KOPT-K1 (cell line): ENCODE measurements around the gene BTG4.

Experiments
- H3K27ac ChIP-seq: fragments of 200-600 bp; sonication (generic); 2 replicates; pipeline ENCODE4 v1.5.1; 2016; ENCODE audit warnings: antibody characterized with exemption, mild to moderate bottlenecking, low read depth, low read length; ENCODE audit not compliant: poor library complexity, severe bottlenecking
- H3K36me3 ChIP-seq: fragments of 200-600 bp; sonication (generic); 2 replicates; pipeline ENCODE4 v1.5.1; 2017; ENCODE audit warnings: antibody characterized with exemption, mild to moderate bottlenecking, low read length, moderate library complexity; ENCODE audit not compliant: insufficient read depth
- H3K9me3 ChIP-seq: fragments of 200-600 bp; sonication (generic); 2 replicates; pipeline ENCODE4 v1.5.1; 2017; ENCODE audit warnings: antibody characterized with exemption, low read length, mild to moderate bottlenecking; ENCODE audit not compliant: insufficient read depth, poor library complexity, severe bottlenecking

Gene BTG4

DNA sequence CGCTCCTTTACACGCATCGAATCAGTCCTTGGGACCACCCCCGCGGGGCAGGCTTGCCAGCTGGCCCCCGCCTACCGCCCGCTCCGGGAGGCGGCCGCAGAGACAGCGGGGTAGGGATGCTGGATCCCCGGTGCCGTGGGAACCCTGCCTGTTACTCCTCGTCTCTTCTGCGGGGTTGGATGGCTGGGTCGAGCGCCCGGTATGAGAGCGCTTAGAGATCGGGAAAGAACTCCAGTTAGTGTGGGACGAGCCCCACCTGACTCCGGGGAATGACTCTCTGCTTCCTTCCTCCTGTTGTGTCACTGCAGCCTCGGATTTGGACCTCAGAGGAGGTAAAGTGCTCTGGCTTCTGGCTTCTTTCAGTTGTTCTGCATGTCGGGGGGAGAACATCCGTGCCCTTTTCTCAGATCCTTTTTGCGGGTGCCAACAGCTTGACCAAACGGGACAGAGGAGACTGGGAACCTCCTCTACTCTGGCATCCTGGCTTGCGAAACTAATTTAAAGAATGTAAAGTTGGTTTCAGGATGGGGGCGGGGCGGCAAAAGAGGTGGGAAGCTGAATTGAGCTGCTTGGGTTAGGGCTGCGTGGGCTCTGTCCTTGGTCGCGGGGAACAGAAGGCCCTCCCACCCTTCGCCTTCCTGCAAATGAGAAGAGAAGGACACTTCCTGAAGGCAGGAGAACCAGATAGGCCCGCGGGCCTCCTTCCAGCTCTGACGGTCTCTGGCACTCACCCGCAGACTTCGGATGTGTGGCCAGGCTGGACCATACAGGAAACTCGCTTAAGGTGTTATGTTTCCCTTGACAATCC is 29.3 kb upstream of the BTG4 start:
- Histone ChIP-seq H3K9me3 (peaks cover 5% of the 10 kb centered on the region), H3K36me3 (no peaks in the 10 kb centered on the region), H3K27ac (no peak overlapping the region)

DNA sequence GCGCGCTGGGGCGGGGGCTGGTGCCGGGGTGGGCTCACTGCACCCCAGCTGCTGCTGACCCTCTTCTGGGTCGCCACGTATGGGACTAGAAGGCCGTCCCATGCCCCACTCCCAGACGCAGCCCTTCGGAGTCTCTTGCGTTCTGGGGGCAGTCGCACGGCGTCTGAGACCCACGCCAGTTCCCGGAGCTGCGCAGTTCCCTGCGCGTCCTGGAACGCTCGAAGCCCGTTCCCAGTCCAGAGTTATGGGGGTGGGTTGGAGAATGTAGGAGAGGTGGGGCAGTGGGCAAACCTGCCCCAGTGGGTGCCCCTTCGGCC is 28.7 kb upstream of the BTG4 start:
- no peak overlapping the region for H3K27ac ChIP-seq
- peaks cover 5% of the 10 kb centered on the region for H3K9me3 ChIP-seq
- H3K36me3 ChIP-seq: no peaks in the 10 kb centered on the region

DNA sequence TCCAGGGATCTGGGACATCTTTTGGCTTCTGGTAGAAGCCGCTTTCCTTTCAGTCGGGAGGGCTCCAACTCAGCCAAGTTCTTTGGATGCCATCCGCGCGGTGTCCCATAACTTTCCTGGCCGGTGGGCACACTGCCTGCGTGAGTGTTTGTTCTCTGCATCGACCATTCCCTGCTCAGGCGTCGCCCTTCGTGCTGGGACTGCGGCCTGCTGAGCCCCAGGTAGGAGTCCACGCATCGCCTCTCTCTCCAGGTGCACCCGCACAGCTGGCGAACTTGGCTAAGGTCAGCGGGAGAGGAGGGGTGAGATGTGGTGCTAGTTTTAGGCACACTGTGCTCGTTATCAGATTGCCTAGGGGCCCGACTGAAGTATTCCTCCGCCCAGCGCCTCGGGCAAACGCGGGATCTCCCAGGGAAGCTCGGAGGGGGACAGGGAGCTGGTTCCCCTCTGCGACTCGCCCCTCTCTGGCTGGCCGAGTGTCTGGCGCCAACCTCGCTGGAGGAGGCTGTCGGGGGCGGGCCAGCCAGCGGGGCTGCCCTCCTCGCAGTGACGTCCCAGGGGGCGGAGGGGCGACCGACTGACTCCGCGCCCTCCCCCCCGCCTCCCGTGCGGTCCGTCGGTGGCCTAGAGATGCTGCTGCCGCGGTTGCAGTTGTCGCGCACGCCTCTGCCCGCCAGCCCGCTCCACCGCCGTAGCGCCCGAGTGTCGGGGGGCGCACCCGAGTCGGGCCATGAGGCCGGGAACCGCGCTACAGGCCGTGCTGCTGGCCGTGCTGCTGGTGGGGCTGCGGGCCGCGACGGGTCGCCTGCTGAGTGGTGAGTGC is 28.1 kb upstream of the BTG4 start, which contains the start of gene LAYN:
Gene LAYN (plus strand): TSS at position 607 of the 823 bp plus-strand sequence. CDS start 124 bp downstream, at position 731.
- Histone ChIP-seq H3K36me3 (no peaks in the 10 kb centered on the region), H3K27ac (no peak within 1 kb of the TSS), H3K9me3 (peaks cover 5% of the 10 kb centered on the region)

DNA sequence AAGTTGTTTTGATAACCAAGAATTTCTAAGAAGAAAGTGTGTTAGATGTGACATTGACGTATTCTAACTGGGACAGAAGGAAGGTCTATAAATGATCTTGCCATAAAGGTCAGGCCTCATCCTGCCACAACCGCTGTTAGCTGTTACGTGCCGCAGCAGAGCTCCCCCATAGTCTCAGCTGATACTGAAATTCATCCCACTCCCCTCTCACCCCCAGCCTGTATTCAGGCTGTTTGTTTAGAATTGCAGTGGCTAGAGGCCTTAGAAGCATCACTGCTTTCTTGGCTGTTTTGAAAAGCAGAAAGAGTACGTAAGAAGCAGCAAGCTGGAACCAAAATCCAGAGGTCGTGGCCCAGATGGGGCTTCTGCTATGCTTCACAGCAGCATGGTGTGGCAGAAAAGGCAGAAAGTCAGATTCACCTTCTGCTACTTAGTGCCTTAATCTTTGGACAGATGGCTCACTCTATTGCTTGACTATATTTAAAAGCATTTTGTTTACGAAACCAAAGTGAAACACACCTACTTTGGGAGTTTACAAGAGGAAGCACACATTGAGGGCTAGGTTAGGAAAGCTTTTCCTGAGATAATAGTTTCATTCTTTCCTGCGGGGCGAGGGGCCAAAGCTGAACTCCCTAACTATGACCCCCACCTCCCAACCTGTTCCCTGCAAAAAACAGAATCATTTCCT is 27.4 kb upstream of the BTG4 start:
- H3K36me3 ChIP-seq: no peaks in the 10 kb centered on the region

GRCh38 chr11:111538407-111539114 is 26.4 kb upstream of the BTG4 start:
- Histone ChIP-seq H3K27ac (no peak overlapping the region), H3K36me3 (no peaks in the 10 kb centered on the region), H3K9me3 (peaks cover 5% of the 10 kb centered on the region)

More for the DNA sequence above, 27.4 kb upstream of the BTG4 start:
- no peak overlapping the region for H3K27ac ChIP-seq
- peaks cover 5% of the 10 kb centered on the region for H3K9me3 ChIP-seq

DNA sequence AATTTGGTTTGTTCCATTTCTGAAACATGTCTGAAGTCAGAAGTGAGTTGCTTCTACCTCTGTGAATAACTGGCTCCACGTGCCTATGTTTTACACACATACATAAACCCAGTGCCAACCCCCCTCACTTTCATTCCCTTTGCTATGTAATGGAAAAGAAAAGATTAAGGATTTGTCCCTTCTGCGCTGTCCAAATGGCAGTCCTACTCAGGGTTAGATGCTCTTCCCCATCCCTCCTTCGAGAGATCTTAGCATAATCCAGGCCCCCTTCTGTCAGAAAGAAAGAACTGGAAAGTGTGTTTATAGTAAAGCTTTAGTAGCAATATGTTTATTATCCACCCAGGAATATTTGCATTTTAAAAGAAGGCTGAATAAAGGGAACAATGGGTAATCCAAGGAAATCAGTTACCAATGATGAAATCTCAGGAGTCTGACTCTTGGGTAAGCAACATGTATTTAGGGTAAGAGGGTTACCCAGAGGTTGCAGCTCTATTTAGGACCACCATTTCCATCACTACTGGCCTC is 25.2 kb upstream of the BTG4 start:
- Histone ChIP-seq H3K27ac (no peak overlapping the region), H3K36me3 (no peaks in the 10 kb centered on the region), H3K9me3 (peaks cover 5% of the 10 kb centered on the region)

GRCh38 chr11:111535281-111535680 is 23.1 kb upstream of the BTG4 start:
- H3K36me3 ChIP-seq: no peaks in the 10 kb centered on the region
- no peak overlapping the region for H3K27ac ChIP-seq
- H3K9me3 ChIP-seq: peaks cover 3% of the 10 kb centered on the region

- H3K36me3 ChIP-seq: no peaks in the 10 kb centered on the region
- no peak overlapping the region for H3K27ac ChIP-seq
- H3K9me3 ChIP-seq: no peaks in the 10 kb centered on the region
These were observed 20.2 kb upstream of the BTG4 start for GRCh38 chr11:111532365-111532709.

- H3K9me3 ChIP-seq: no peaks in the 10 kb centered on the region
- H3K36me3 ChIP-seq: no peaks in the 10 kb centered on the region
- H3K27ac ChIP-seq: no peak overlapping the region
These were observed 19.6 kb upstream of the BTG4 start for GRCh38 chr11:111531687-111532364.

DNA sequence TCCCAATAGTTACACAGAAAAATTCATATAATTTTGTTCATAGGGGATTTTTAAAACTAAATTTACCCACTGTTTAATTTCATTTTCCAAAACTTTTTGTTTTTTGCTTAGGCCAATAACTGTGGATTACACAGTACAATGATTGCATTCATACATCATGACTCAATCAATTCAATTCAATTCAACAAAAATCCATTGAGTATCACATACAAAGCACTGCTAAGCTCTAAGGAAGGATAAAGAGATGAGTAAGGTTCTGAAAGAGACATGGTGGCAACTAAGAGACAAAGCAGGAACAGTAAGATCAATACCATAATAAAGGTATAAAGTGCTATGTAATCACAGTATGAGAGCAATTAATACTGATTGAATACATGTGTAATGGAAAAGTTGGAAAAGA is 18.9 kb upstream of the BTG4 start:
- Histone ChIP-seq H3K9me3 (no peaks in the 10 kb centered on the region), H3K27ac (no peak overlapping the region), H3K36me3 (no peaks in the 10 kb centered on the region)

DNA sequence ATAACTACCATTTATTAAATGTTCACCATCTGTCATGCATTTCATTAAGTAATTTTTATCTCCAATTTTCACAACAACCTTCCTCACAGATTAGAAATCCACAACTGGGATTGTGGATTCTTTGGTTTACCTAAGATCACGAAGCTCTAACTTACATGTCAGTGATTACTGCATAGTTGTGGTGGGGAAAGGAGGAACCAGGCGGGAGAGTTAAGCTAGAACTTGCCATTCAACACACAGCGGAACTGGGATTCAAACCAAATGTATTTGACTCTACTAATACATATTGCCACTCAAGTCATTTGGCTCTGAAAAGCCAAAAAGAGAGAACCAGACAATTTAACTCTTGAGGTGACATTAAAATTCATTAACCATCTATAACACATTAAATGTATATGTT is 17.9 kb upstream of the BTG4 start:
- H3K27ac ChIP-seq: no peak overlapping the region

GRCh38 chr11:111528557-111528956 is 16.4 kb upstream of the BTG4 start:
- Histone ChIP-seq H3K27ac (no peak overlapping the region), H3K9me3 (no peaks in the 10 kb centered on the region), H3K36me3 (no peaks in the 10 kb centered on the region)

More for the DNA sequence above, 17.9 kb upstream of the BTG4 start:
- H3K36me3 ChIP-seq: no peaks in the 10 kb centered on the region
- H3K9me3 ChIP-seq: no peaks in the 10 kb centered on the region

GRCh38 chr11:111527279-111527678 is 15.1 kb upstream of the BTG4 start:
- Histone ChIP-seq H3K36me3 (no peaks in the 10 kb centered on the region), H3K9me3 (no peaks in the 10 kb centered on the region), H3K27ac (no peak overlapping the region)

- Histone ChIP-seq H3K27ac (no peak overlapping the region), H3K36me3 (no peaks in the 10 kb centered on the region)
These were observed 14.3 kb upstream of the BTG4 start for GRCh38 chr11:111526501-111526900.

More at GRCh38 chr11:111526501-111526900, 14.3 kb upstream of the BTG4 start:
- no peaks in the 10 kb centered on the region for H3K9me3 ChIP-seq
